Esophagus muscularis mucosa (tissue), 4 donors: ENCODE measurements around the gene ST3GAL5. TPM values are rescaled to one million over a fixed set of nuclear protein-coding genes. Genes with fewer than 3 reads are reported as not detected.

Experiments
- DNase-seq: peaks from one replicate; pipeline ENCODE4 v3.0.0-alpha.2; 2017; ENCODE audit errors: extremely low spot score
- H3K27ac ChIP-seq, 4 donors: fragments of 200-600 bp; sonication (generic); replicated peaks in 1 of 4; 1 replicate in 3 of 4; 2 replicates in 1 of 4; pipeline ENCODE4 v1.5.1; 2016 to 2019; ENCODE audit warnings: mild to moderate bottlenecking in 1 of 4
- H3K27me3 ChIP-seq, 4 donors: fragments of 200-600 bp; sonication (generic); one replicate each; pipeline versions ENCODE4 v1.5.1 to v1.6.0; 2016 to 2019
- H3K36me3 ChIP-seq, 4 donors: fragments of 200-600 bp; sonication (generic); one replicate each; pipeline ENCODE4 v1.5.1; 2016 to 2019
- H3K4me1 ChIP-seq, 4 donors: fragments of 200-600 bp; sonication (generic); one replicate each; pipeline ENCODE4 v1.5.1; 2016 to 2019
- H3K4me3 ChIP-seq, 4 donors: fragments of 200-600 bp; sonication (generic); 1 replicate in 2 of 4; 2 replicates in 2 of 4; pipeline ENCODE4 v1.5.1; 2016 to 2019; ENCODE audit warnings: mild to moderate bottlenecking in 4 of 4, moderate library complexity in 1 of 4
- H3K9me3 ChIP-seq, 4 donors: fragments of 200-600 bp; sonication (generic); 1 replicate in 3 of 4; 2 replicates in 1 of 4; pipeline ENCODE4 v1.5.1; 2016 to 2019
- CTCF ChIP-seq, 3 experiments: fragments of 200-600 bp in 2 of 3; fragments of 450-650 bp in 1 of 3; sonication (generic) in 2 of 3; IDR thresholded peaks; one replicate each; pipeline ENCODE4 v1.5.1; 2017 to 2019; ENCODE audit warnings: antibody characterized with exemption in 3 of 3, mild to moderate bottlenecking in 2 of 3, moderate library complexity in 1 of 3
- EP300 ChIP-seq: sonication (generic); formaldehyde crosslinking; IDR thresholded peaks from one replicate; pipeline ENCODE4 v1.6.1; 2017; ENCODE audit warnings: antibody characterized with exemption
- POLR2A ChIP-seq: fragments of 450-650 bp; IDR thresholded peaks from one replicate; pipeline ENCODE4 v1.6.1; 2017; ENCODE audit warnings: antibody characterized with exemption, moderate library complexity, mild to moderate bottlenecking, low read depth
- POLR2AphosphoS5 ChIP-seq, 2 donors: sonication (generic); formaldehyde crosslinking; IDR thresholded peaks; one replicate each; pipeline ENCODE4 v1.6.1; 2017; ENCODE audit warnings: antibody characterized with exemption in 2 of 2
- WGBS: methylation state at CpG from one replicate; pipeline ENCODE4 v1.1.5; 2018; 5-methylcytosine and 5-hydroxymethylcytosine counted together
- intact Hi-C: fragments of 100-400 bp; cut with DNase I; formaldehyde crosslinking; loops from one replicate; pipeline ENCODE4 v1.15.1; 2023
- total RNA-seq, 4 donors: library from RNA; depleted of rRNA; stranded (reverse); fragments of >200 nt; gene quantifications; one replicate each; pipeline versions ENCODE4 v1.1.0 to v1.2.1, GENCODE V29; 2016

Gene ST3GAL5
- total RNA-seq, 4 donors from 2014 or later, result 11.3 to 21.6 (median 19.4) TPM

DNA sequence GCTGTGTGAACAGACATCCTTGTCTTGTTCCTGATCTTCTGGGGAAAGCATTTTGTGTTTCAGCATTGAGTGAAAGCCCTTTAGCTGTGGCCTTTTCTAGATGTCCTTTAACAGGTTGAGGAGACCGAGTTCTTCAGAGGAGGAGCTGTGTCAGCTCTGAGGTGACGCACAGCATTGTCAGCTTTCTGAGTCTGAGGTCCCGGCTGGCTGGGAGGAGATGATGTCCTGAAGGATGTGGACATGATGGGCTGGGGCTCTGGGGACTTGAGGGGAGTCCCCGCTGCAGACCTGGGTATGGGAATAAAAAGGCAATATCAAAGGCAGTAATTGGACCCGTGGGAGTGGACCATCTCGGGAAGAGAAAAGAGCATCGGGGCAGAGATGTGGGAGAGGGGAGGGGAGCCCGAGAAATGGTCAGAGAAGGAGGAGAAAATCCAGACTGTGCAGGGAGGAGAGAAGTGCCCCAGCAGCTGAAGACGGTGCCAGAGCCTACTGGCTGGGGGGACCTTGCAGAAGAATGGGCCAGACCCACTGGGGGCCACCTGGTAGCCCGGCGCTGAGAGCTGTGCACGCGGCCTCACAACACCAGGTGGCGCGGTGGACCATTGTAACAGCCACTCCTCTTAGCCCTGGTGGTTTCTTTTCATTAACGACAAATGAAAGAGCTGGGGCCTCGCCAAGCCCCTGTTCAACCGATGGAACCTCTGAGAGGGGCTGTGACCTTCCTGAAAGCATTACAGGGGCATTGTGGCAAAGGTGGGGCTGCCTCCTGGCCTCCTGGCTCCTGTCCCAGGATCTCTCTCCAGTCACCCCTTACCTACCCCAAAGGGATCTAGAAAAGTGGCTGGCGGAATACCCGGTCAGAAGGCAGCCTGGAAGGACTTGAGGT, 61.6 kb downstream of the ST3GAL5 start:
- peaks cover 7 to 13% (median 9%) of the 10 kb centered on the region in 4 donors for H3K4me1 ChIP-seq
- H3K9me3 ChIP-seq, result no peaks in the 10 kb centered on the region
- peak; percentile 91 to 96 (median 93) for TF ChIP-seq CTCF (IDR thresholded peaks at IDR 0.05)
- TF ChIP-seq EP300, result no peak
- peak in 1 of 2 donors; percentile 11 for TF ChIP-seq POLR2AphosphoS5 (IDR thresholded peaks at IDR 0.05)
- no peaks in the 10 kb centered on the region for H3K27me3 ChIP-seq
- no peak overlapping the region for H3K27ac ChIP-seq
- DNase-seq, result peak; percentile 93
- H3K36me3 ChIP-seq, result no peaks in the 10 kb centered on the region
- intact Hi-C loops, result loop anchor here (5.0 kb wide), 1 partner anchor 60 kb away; the partner anchor contains the start of gene ST3GAL5
- H3K4me3 ChIP-seq, result peak overlapping the region; percentile 14 to 42 (median 22)
- WGBS, result 51% methylated on average over 11 of the region's 20 CpGs

GRCh38 chr2:85823951-85824350, 64.8 kb downstream of the ST3GAL5 start:
- no peaks in the 10 kb centered on the region for H3K27me3 ChIP-seq
- TF ChIP-seq POLR2AphosphoS5 (IDR thresholded peaks at IDR 0.05), result no peak
- TF ChIP-seq POLR2A, result no peak
- no peak for TF ChIP-seq CTCF (IDR thresholded peaks at IDR 0.05)
- TF ChIP-seq EP300, result no peak
- DNase-seq, result peak; percentile 78
- no peaks in the 10 kb centered on the region for H3K9me3 ChIP-seq
- H3K36me3 ChIP-seq, result no peaks in the 10 kb centered on the region
- H3K4me1 ChIP-seq, result peaks cover 7 to 13% (median 9%) of the 10 kb centered on the region in 4 donors
- WGBS, result 53% methylated on average over 2 of the region's 2 CpGs
- no peak overlapping the region for H3K27ac ChIP-seq
- intact Hi-C loops, result loop anchor here (2.0 kb wide), 1 partner anchor 257 kb away; no protein-coding TSS in a partner anchor
- H3K4me3 ChIP-seq, result no peak overlapping the region

DNA sequence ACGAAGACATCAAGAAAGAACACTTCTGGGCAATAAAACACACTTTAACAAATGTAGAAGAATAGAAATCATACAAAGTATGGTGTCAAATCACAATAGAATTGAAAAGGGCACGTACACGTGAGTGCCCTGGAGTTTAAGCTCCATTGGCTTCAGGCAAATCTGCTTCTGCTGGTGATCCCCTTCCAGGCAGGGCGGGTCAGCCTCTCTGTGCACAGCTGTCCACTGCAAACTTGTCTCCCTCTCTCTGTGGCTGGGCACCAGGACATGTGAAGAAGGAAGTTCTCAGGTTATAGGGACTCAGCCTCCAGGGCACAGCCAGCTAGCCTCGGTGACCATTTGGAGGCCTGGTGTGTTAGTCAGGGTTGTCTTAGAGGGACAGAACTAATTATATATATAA, 66.0 kb downstream of the ST3GAL5 start:
- Histone ChIP-seq H3K9me3 (no peaks in the 10 kb centered on the region), H3K4me3 (no peak overlapping the region), H3K4me1 (peaks cover 7 to 9% (median 7%) of the 10 kb centered on the region in 4 donors), H3K36me3 (no peaks in the 10 kb centered on the region), H3K27me3 (no peaks in the 10 kb centered on the region), H3K27ac (no peak overlapping the region)
- TF ChIP-seq CTCF (IDR thresholded peaks at IDR 0.05), result no peak
- no peak for TF ChIP-seq POLR2AphosphoS5 (IDR thresholded peaks at IDR 0.05)
- no peak for TF ChIP-seq POLR2A
- no peak for TF ChIP-seq EP300
- intact Hi-C loops, result no loop called here
- DNase-seq, result peak; percentile 80
- 86% methylated on average over 5 of the region's 5 CpGs for WGBS

- no peaks in the 10 kb centered on the region for H3K36me3 ChIP-seq
- intact Hi-C loops, result no loop called here
- no peak overlapping the region for H3K27ac ChIP-seq
- peak; percentile 89 for DNase-seq
- no peaks in the 10 kb centered on the region for H3K27me3 ChIP-seq
- WGBS, result 78% methylated on average over 6 of the region's 6 CpGs
- no peak for TF ChIP-seq CTCF (IDR thresholded peaks at IDR 0.05)
- TF ChIP-seq POLR2AphosphoS5 (IDR thresholded peaks at IDR 0.05), result no peak
- no peak for TF ChIP-seq EP300
- no peak for TF ChIP-seq POLR2A
- no peaks in the 10 kb centered on the region for H3K4me1 ChIP-seq
- H3K4me3 ChIP-seq, result no peak overlapping the region
- H3K9me3 ChIP-seq, result no peaks in the 10 kb centered on the region
Measured at GRCh38 chr2:85819811-85820510, 68.8 kb downstream of the ST3GAL5 start.
